Neural progenitor cell (in vitro differentiated cells): ENCODE results near the gene KLHDC8A. TPM values are rescaled to one million over a fixed set of nuclear protein-coding genes. Genes with fewer than 3 reads are reported as not detected.
A peak's percentile ranks its signal among the peaks of the same experiment; 100 is the strongest.

Experiments used
- DNase-seq: peaks from one replicate; pipeline ENCODE4 v3.0.0-alpha.2; 2016; ENCODE audit warnings: low spot score
- H2AFZ ChIP-seq: fragments of 200-600 bp; sonication (generic); replicated peaks from 2 replicates; pipeline ENCODE4 v1.6.1; 2016; ENCODE audit warnings: antibody characterized with exemption
- H3F3A ChIP-seq: fragments of 200-600 bp; sonication (generic); 2 replicates; pipeline ENCODE4 v1.6.1; 2016; ENCODE audit warnings: antibody characterized with exemption, low read depth
- H3K27ac ChIP-seq: fragments of 200-600 bp; sonication (generic); 2 replicates; pipeline ENCODE4 v1.5.1; 2016; ENCODE audit warnings: mild to moderate bottlenecking
- H3K27me3 ChIP-seq: fragments of 200-600 bp; sonication (generic); 2 replicates; pipeline ENCODE4 v1.6.1; 2016; ENCODE audit warnings: mild to moderate bottlenecking, moderate library complexity
- H3K36me3 ChIP-seq: fragments of 200-600 bp; sonication (generic); 2 replicates; pipeline ENCODE4 v1.5.1; 2016
- H3K4me1 ChIP-seq: fragments of 200-600 bp; sonication (generic); 2 replicates; pipeline ENCODE4 v1.6.1; 2016; ENCODE audit warnings: mixed run types
- H3K4me2 ChIP-seq: fragments of 200-600 bp; sonication (generic); 2 replicates; pipeline ENCODE4 v1.6.1; 2016
- H3K4me3 ChIP-seq: fragments of 200-600 bp; sonication (generic); 2 replicates; pipeline ENCODE4 v1.5.1; 2016
- H3K79me2 ChIP-seq: fragments of 200-600 bp; sonication (generic); 2 replicates; pipeline ENCODE4 v1.6.1; 2016; ENCODE audit warnings: low read depth
- H3K9ac ChIP-seq: fragments of 200-600 bp; sonication (generic); 2 replicates; pipeline ENCODE4 v1.6.1; 2016
- H3K9me3 ChIP-seq: fragments of 200-600 bp; sonication (generic); 2 replicates; pipeline ENCODE4 v1.5.1; 2016; ENCODE audit warnings: low read depth
- H4K20me1 ChIP-seq: fragments of 200-600 bp; sonication (generic); 2 replicates; pipeline ENCODE4 v1.6.1; 2016; ENCODE audit warnings: low read depth
- H3K27ac Mint-ChIP-seq: 3 replicates; pipeline ENCODE4 v1.8.0; 2021; ENCODE audit warnings: mixed read lengths
- H3K27me3 Mint-ChIP-seq: 2 replicates; pipeline ENCODE4 v1.8.0; 2022; ENCODE audit warnings: low read depth, mild to moderate bottlenecking, inconsistent platforms, moderate library complexity, mixed read lengths; ENCODE audit not compliant: insufficient read depth
- H3K36me3 Mint-ChIP-seq: 3 replicates; pipeline ENCODE4 v1.8.0; 2021; ENCODE audit warnings: mixed read lengths
- H3K4me1 Mint-ChIP-seq: 3 replicates; pipeline ENCODE4 v1.8.0; 2021; ENCODE audit warnings: mixed read lengths
- H3K4me3 Mint-ChIP-seq: 3 replicates; pipeline ENCODE4 v1.8.0; 2021; ENCODE audit warnings: mild to moderate bottlenecking, moderate library complexity, mixed read lengths
- H3K9me3 Mint-ChIP-seq: 3 replicates; pipeline ENCODE4 v1.8.0; 2020; ENCODE audit warnings: mixed read lengths
- CTCF ChIP-seq: fragments of 200-600 bp; sonication (generic); IDR thresholded peaks from 2 replicates; pipeline ENCODE4 v1.5.1; 2017; ENCODE audit warnings: antibody characterized with exemption, mild to moderate bottlenecking
- EZH2 ChIP-seq: fragments of 200-600 bp; sonication (generic); IDR thresholded peaks from 2 replicates; pipeline ENCODE4 v1.6.1; 2017; ENCODE audit warnings: antibody characterized with exemption, mild to moderate bottlenecking, moderate library complexity
- EZH2phosphoT487 ChIP-seq: fragments of 200-600 bp; sonication (generic); IDR thresholded peaks from 2 replicates; pipeline ENCODE4 v1.6.1; 2017; ENCODE audit warnings: antibody characterized with exemption
- small RNA-seq: library from RNA; depleted of rRNA; stranded (forward); fragments of <200 nt; gene quantifications from one replicate; pipeline ENCODE3, GENCODE V24; 2015
- total RNA-seq: library from RNA; depleted of rRNA; stranded (reverse); fragments of >200 nt; gene quantifications from 2 replicates; pipeline ENCODE4 v1.2.3, GENCODE V29; 2015; ENCODE audit warnings: low replicate concordance

KLHDC8A gene
- total RNA-seq, 1 donor from 2014 or later = 9.7 TPM

GRCh38 chr1:205287076-205287475 lies 69.6 kb downstream of the KLHDC8A start:
- Histone ChIP-seq H3K27ac (no peak overlapping the region), H3K9ac (no peak overlapping the region), H3K4me2 (no peak overlapping the region), H3K4me3 (no peak overlapping the region), H3F3A (peaks cover 34% of the 10 kb centered on the region), H3K4me1 (peaks cover 51% of the 10 kb centered on the region), H3K27me3 (no peaks in the 10 kb centered on the region), H2AFZ (no peak overlapping the region), H3K9me3 (no peaks in the 10 kb centered on the region), H4K20me1 (no peaks in the 10 kb centered on the region), H3K36me3 (no peaks in the 10 kb centered on the region), H3K79me2 (no peaks in the 10 kb centered on the region)
- no peaks in the 10 kb centered on the region for H3K9me3 Mint-ChIP-seq
- DNase-seq = no peak
- peaks cover 68% of the 10 kb centered on the region for H3K4me1 Mint-ChIP-seq
- H3K4me3 Mint-ChIP-seq = peak overlapping the region; percentile 11
- H3K36me3 Mint-ChIP-seq = no peaks in the 10 kb centered on the region
- no peak for TF ChIP-seq EZH2phosphoT487
- TF ChIP-seq EZH2 = no peak
- no peak for TF ChIP-seq CTCF
- peaks cover 6% of the 10 kb centered on the region for H3K27me3 Mint-ChIP-seq
- peak overlapping the region; percentile 25 for H3K27ac Mint-ChIP-seq

GRCh38 chr1:205286335-205286950 lies 70.3 kb downstream of the KLHDC8A start:
- H3K9me3 Mint-ChIP-seq = no peaks in the 10 kb centered on the region
- H3K27ac Mint-ChIP-seq = peak overlapping the region; percentile 98
- peaks cover 6% of the 10 kb centered on the region for H3K27me3 Mint-ChIP-seq
- H3K36me3 ChIP-seq = no peaks in the 10 kb centered on the region
- peak overlapping the region; percentile 60 for H3K4me3 Mint-ChIP-seq
- H2AFZ ChIP-seq = no peak overlapping the region
- H3K4me1 ChIP-seq = peaks cover 51% of the 10 kb centered on the region
- no peaks in the 10 kb centered on the region for H3K36me3 Mint-ChIP-seq
- H3K9ac ChIP-seq = no peak overlapping the region
- no peak overlapping the region for H3K4me3 ChIP-seq
- no peaks in the 10 kb centered on the region for H4K20me1 ChIP-seq
- peaks cover 65% of the 10 kb centered on the region for H3K4me1 Mint-ChIP-seq
- no peak overlapping the region for H3K27ac ChIP-seq
- no peak for DNase-seq
- TF ChIP-seq EZH2 = no peak
- no peak for TF ChIP-seq CTCF
- TF ChIP-seq EZH2phosphoT487 = no peak
- no peaks in the 10 kb centered on the region for H3K9me3 ChIP-seq
- no peaks in the 10 kb centered on the region for H3K27me3 ChIP-seq
- no peaks in the 10 kb centered on the region for H3K79me2 ChIP-seq
- peaks cover 34% of the 10 kb centered on the region for H3F3A ChIP-seq
- no peak overlapping the region for H3K4me2 ChIP-seq

Small RNA genes lying within 50 kb of the gene (small RNA-seq; reads per million reads assigned to genes)
- 0.11 reads per million for gene SNRPGP10

Other genes with a start within 250 kb of the KLHDC8A start
- gene RBBP5, start 234.9 kb downstream of the KLHDC8A start, total RNA-seq = 21.9 and 30.1 TPM in 2 replicates
- gene DSTYK, start 145.2 kb downstream of the KLHDC8A start, total RNA-seq = 12.1 and 13.0 TPM in 2 replicates
- 7.1 and 12.1 TPM in 2 replicates for gene TMCC2, start 129.0 kb downstream of the KLHDC8A start, total RNA-seq
- gene NUAK2, start 35.2 kb downstream of the KLHDC8A start, total RNA-seq = 29.4 and 56.2 TPM in 2 replicates
- gene LEMD1, start 65.1 kb upstream of the KLHDC8A start, total RNA-seq = 15.0 and 79.0 TPM in 2 replicates
- gene BLACAT1, start 99.1 kb upstream of the KLHDC8A start, total RNA-seq = 13.9 and 25.7 TPM in 2 replicates
- gene CDK18, start 147.7 kb upstream of the KLHDC8A start, total RNA-seq = 14.1 and 25.5 TPM in 2 replicates